Neural cell (in vitro differentiated cells): ENCODE results near the gene GTPBP1.

Experiments used
- EP300 ChIP-seq: fragments of 450-650 bp; conservative IDR thresholded peaks from 2 replicates; pipeline ENCODE4 v1.6.1; 2014; ENCODE audit warnings: antibody characterized with exemption, mild to moderate bottlenecking, moderate library complexity; ENCODE audit not compliant: poor library complexity, severe bottlenecking
- EZH2 ChIP-seq: fragments of 200-600, 300-800 bp; shearing (Covaris generic), sonication (generic); IDR thresholded peaks from 2 replicates; pipeline ENCODE4 v1.6.1; 2014; ENCODE audit warnings: antibody characterized with exemption, low read length, borderline replicate concordance, mild to moderate bottlenecking; ENCODE audit not compliant: insufficient read depth, poor library complexity, severe bottlenecking
- POLR2AphosphoS5 ChIP-seq: IDR thresholded peaks from 2 replicates; pipeline ENCODE4 v1.6.1; 2012
- SMC3 ChIP-seq: fragments of 450-650 bp; conservative IDR thresholded peaks from 2 replicates; pipeline ENCODE4 v1.6.1; 2014; ENCODE audit warnings: antibody characterized with exemption, mild to moderate bottlenecking, moderate library complexity; ENCODE audit not compliant: poor library complexity
- TAF1 ChIP-seq: IDR thresholded peaks from 2 replicates; pipeline ENCODE4 v1.6.1; 2012; ENCODE audit warnings: low read depth
- TF ChIP-seq, protein P1 (sequence below): fragments of 450-650 bp; IDR thresholded peaks from 2 replicates; pipeline ENCODE4 v1.5.1; 2014; ENCODE audit warnings: antibody characterized with exemption, mild to moderate bottlenecking, moderate library complexity; ENCODE audit not compliant: poor library complexity, severe bottlenecking
- TF ChIP-seq, protein P2 (sequence below): IDR thresholded peaks from 2 replicates; pipeline ENCODE4 v1.6.1; 2012; ENCODE audit warnings: borderline replicate concordance

DNA sequence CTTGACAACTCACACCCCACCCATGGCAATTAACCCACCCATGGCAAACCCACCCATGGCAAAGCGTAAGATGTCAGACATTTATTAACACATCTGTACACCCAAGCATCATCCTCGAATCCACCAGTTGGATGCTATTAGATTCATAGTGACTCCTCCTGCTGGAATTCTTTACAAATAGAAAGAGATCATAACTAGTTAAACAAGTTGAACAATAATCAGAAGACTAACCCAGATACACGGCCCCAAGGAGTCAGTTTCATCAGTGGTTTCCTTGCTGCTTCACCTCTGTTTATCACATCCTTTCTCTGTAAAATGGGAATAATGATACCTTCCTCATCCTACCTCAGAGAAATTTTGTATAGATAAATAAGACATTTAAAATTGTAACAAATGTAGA, 5.1 kb downstream of the GTPBP1 start:
- TF ChIP-seq, protein P1, sequence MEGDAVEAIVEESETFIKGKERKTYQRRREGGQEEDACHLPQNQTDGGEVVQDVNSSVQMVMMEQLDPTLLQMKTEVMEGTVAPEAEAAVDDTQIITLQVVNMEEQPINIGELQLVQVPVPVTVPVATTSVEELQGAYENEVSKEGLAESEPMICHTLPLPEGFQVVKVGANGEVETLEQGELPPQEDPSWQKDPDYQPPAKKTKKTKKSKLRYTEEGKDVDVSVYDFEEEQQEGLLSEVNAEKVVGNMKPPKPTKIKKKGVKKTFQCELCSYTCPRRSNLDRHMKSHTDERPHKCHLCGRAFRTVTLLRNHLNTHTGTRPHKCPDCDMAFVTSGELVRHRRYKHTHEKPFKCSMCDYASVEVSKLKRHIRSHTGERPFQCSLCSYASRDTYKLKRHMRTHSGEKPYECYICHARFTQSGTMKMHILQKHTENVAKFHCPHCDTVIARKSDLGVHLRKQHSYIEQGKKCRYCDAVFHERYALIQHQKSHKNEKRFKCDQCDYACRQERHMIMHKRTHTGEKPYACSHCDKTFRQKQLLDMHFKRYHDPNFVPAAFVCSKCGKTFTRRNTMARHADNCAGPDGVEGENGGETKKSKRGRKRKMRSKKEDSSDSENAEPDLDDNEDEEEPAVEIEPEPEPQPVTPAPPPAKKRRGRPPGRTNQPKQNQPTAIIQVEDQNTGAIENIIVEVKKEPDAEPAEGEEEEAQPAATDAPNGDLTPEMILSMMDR, result no peak
- TF ChIP-seq POLR2AphosphoS5, result no peak
- no peak for TF ChIP-seq EZH2
- TF ChIP-seq EP300, result no peak
- no peak for TF ChIP-seq TAF1
- TF ChIP-seq, protein P2, sequence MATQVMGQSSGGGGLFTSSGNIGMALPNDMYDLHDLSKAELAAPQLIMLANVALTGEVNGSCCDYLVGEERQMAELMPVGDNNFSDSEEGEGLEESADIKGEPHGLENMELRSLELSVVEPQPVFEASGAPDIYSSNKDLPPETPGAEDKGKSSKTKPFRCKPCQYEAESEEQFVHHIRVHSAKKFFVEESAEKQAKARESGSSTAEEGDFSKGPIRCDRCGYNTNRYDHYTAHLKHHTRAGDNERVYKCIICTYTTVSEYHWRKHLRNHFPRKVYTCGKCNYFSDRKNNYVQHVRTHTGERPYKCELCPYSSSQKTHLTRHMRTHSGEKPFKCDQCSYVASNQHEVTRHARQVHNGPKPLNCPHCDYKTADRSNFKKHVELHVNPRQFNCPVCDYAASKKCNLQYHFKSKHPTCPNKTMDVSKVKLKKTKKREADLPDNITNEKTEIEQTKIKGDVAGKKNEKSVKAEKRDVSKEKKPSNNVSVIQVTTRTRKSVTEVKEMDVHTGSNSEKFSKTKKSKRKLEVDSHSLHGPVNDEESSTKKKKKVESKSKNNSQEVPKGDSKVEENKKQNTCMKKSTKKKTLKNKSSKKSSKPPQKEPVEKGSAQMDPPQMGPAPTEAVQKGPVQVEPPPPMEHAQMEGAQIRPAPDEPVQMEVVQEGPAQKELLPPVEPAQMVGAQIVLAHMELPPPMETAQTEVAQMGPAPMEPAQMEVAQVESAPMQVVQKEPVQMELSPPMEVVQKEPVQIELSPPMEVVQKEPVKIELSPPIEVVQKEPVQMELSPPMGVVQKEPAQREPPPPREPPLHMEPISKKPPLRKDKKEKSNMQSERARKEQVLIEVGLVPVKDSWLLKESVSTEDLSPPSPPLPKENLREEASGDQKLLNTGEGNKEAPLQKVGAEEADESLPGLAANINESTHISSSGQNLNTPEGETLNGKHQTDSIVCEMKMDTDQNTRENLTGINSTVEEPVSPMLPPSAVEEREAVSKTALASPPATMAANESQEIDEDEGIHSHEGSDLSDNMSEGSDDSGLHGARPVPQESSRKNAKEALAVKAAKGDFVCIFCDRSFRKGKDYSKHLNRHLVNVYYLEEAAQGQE, result no peak
- no peak for TF ChIP-seq SMC3
